Neural crest cell (in vitro differentiated cells): ENCODE results near the gene ETV6. TPM values are rescaled to one million over a fixed set of nuclear protein-coding genes. Genes with fewer than 3 reads are reported as not detected.

Experiments
- DNase-seq: peaks from one replicate; pipeline ENCODE4 v3.0.0; 2021; ENCODE audit warnings: low read depth, mixed read lengths, low spot score
- H3K27ac Mint-ChIP-seq: one replicate; pipeline ENCODE4 v1.8.0; 2021; ENCODE audit warnings: mild to moderate bottlenecking, mixed read lengths; ENCODE audit not compliant: unreplicated experiment
- H3K27me3 Mint-ChIP-seq: 2 replicates; pipeline ENCODE4 v1.8.0; 2021; ENCODE audit warnings: low read depth, mild to moderate bottlenecking, mixed read lengths
- H3K36me3 Mint-ChIP-seq: 2 replicates; pipeline ENCODE4 v1.8.0; 2021; ENCODE audit warnings: low read depth, mild to moderate bottlenecking, mixed read lengths
- H3K4me1 Mint-ChIP-seq: 2 replicates; pipeline ENCODE4 v1.8.0; 2021; ENCODE audit warnings: mixed read lengths
- H3K4me3 Mint-ChIP-seq: one replicate; pipeline ENCODE4 v1.8.0; 2021; ENCODE audit warnings: mild to moderate bottlenecking, mixed read lengths
- H3K9me3 Mint-ChIP-seq: 2 replicates; pipeline ENCODE4 v1.8.0; 2021; ENCODE audit warnings: mixed read lengths
- total RNA-seq: library from RNA; stranded (reverse); gene quantifications from 2 replicates; pipeline ENCODE4 v1.2.1, GENCODE V29; 2021
- TF ChIP-seq, protein P1 (sequence below): fragments of 200-600 bp; sonication (generic); conservative IDR thresholded peaks from 2 replicates; pipeline ENCODE4 v1.5.0; 2021; ENCODE audit warnings: antibody characterized with exemption, mild to moderate bottlenecking

ETV6 gene
- total RNA-seq, 1 donor from 2014 or later, result 18.7 TPM

DNA sequence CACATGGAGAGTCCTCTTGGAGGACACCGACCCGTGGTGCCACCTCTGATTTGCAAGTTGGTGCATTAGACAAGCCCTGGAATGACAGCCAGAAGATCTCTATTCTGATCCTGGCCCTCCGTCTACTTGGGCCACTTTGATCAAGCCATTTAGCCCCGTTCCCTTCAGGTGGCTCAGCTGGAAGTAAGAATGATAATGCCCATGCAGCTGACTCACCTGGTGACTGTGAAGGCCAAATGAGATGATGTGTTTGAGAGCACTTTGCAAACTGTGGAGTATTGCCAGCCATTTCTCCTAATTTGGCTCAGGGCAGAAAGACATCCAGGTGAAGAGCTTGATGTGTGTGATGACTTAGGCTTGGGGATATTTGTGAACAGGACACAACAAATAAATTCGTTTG lies 165.9 kb downstream of the ETV6 start:
- Mint-ChIP-seq H3K4me3 (no peak overlapping the region), H3K4me1 (peaks cover 52% of the 10 kb centered on the region), H3K36me3 (no peaks in the 10 kb centered on the region), H3K9me3 (no peaks in the 10 kb centered on the region), H3K27ac (no peak overlapping the region), H3K27me3 (no peaks in the 10 kb centered on the region)
- TF ChIP-seq, protein P1, sequence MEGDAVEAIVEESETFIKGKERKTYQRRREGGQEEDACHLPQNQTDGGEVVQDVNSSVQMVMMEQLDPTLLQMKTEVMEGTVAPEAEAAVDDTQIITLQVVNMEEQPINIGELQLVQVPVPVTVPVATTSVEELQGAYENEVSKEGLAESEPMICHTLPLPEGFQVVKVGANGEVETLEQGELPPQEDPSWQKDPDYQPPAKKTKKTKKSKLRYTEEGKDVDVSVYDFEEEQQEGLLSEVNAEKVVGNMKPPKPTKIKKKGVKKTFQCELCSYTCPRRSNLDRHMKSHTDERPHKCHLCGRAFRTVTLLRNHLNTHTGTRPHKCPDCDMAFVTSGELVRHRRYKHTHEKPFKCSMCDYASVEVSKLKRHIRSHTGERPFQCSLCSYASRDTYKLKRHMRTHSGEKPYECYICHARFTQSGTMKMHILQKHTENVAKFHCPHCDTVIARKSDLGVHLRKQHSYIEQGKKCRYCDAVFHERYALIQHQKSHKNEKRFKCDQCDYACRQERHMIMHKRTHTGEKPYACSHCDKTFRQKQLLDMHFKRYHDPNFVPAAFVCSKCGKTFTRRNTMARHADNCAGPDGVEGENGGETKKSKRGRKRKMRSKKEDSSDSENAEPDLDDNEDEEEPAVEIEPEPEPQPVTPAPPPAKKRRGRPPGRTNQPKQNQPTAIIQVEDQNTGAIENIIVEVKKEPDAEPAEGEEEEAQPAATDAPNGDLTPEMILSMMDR, result no peak
- DNase-seq, result no peak

DNA sequence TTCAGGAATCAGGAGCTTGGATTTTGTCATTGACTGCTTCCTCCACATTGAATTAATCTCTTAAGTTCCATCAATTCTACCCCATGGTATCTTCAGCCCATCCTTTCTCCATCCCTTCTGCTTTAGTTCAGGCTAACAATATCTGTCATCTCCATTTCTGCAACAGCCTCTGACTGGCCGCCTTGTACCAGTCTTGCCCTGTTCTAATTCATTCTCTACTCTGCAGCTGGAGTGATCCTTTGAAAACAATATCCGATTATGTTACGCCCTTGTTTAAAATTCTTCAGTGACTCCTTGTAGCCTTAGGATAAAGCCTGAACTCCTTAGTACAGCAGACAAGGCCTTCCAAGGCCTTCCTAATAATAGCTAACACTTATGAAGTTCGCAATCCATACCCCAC lies 170.2 kb downstream of the ETV6 start:
- no peak for DNase-seq
- no peaks in the 10 kb centered on the region for H3K27me3 Mint-ChIP-seq
- H3K4me3 Mint-ChIP-seq, result no peak overlapping the region
- H3K27ac Mint-ChIP-seq, result no peak overlapping the region
- H3K9me3 Mint-ChIP-seq, result no peaks in the 10 kb centered on the region
- TF ChIP-seq, protein P1, result no peak
- peaks cover 3% of the 10 kb centered on the region for H3K36me3 Mint-ChIP-seq
- H3K4me1 Mint-ChIP-seq, result peaks cover 34% of the 10 kb centered on the region

DNA sequence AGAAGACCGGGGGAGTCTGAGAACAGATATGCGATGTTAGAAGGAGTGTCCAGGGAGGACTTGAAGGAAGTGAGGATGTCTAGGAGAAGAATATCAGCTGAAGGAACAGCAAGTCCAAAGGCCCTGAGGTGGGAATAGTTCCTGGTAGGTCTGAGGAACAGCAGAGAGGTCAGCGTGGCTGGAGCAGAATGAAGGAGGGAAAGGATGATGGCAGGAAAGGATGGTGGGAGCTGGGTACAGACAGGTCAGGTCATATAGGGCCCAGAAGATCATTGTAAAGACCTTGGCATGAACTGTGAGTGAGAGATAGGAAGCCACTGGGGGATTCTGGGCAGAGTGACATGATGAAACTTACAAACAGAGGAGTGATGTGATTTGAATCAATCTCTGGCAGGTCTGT lies 171.0 kb downstream of the ETV6 start:
- H3K4me1 Mint-ChIP-seq, result peaks cover 33% of the 10 kb centered on the region
- TF ChIP-seq, protein P1, result no peak
- H3K27me3 Mint-ChIP-seq, result no peaks in the 10 kb centered on the region
- H3K9me3 Mint-ChIP-seq, result no peaks in the 10 kb centered on the region
- no peak for DNase-seq
- H3K27ac Mint-ChIP-seq, result no peak overlapping the region
- peaks cover 3% of the 10 kb centered on the region for H3K36me3 Mint-ChIP-seq
- no peak overlapping the region for H3K4me3 Mint-ChIP-seq

DNA sequence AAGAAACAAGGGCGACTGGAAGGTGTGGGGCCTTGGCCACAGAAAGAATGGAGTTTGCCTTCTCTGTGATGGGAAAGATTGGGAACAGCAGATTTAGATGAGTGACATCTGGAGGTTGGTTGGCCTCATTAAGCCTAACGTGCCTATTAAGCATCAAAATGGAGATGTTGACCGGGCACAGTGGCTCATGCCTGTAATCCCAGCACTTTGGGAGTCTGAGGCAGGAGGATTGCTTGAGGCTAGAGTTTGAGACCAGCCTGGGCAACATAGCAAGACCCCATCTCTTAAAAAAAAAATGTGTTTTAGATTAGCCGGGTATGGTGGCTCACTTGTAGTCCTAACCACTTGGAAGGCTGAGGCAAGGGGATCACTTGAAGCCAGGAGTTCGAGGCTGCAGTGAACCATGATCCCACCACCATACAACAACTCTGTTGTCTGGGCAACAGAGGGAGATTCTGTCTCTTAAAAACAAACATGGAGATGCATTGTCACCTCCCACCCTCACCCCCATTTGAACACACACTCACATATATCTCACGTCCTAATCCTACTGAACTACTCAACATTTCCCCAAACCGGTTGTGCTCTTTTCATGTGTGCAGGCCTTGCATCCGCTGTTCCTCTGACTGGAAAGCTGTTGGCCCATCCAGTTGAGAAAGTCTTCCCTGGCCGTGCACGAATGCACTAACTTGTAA lies 172.1 kb downstream of the ETV6 start:
- Mint-ChIP-seq H3K4me1 (peaks cover 30% of the 10 kb centered on the region), H3K36me3 (peaks cover 3% of the 10 kb centered on the region), H3K9me3 (no peaks in the 10 kb centered on the region), H3K27me3 (no peaks in the 10 kb centered on the region), H3K27ac (no peak overlapping the region), H3K4me3 (no peak overlapping the region)
- DNase-seq, result no peak
- TF ChIP-seq, protein P1, result no peak

DNA sequence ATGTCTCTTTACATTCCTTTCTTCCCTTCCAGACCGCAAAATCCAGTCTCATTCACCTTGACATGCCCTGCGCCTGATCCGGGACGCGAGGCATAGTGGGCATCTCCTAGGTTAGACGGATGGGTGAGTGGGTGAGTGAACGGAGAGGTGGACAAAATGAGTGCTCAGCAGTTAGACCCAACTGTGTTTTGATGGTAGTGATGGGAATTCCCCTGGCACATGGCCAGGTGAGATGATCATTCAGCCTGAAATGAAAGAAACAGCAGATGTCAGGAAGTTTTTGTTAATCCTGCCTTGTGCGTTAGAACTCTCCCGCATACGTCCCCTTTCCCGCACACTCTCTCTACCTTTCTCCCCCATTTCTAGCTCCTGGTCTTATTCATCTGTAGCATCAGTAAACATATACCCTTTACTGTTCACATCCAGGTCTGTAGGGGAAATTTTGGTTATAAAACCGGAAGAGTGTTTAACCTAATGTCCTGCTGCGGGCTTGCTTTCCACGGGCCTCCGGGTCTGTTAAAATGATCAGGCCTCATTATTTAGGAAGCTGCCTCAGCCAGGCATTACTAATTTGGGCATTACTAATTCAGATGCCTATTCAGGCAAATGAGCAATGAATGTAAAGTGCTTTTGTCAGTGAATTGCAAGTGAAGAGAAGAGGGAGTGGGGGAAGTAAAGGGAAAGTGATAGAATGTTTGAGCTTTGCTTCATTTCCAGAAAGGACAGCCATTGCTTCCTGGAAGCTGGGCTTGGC lies 172.8 kb downstream of the ETV6 start:
- DNase-seq, result no peak

More for the DNA sequence above, 172.8 kb downstream of the ETV6 start:
- Mint-ChIP-seq H3K4me3 (peak overlapping the region; percentile 10), H3K27me3 (no peaks in the 10 kb centered on the region), H3K9me3 (no peaks in the 10 kb centered on the region), H3K36me3 (peaks cover 3% of the 10 kb centered on the region), H3K4me1 (peaks cover 30% of the 10 kb centered on the region), H3K27ac (peak overlapping the region; percentile 1)
- TF ChIP-seq, protein P1, result no peak
